OCI-LY1 (cell line): ENCODE measurements around the gene CSMD2.

Source experiments
- H2AFZ ChIP-seq: fragments of 200-600 bp; sonication (generic), shearing (Covaris generic); 2 replicates; pipeline ENCODE4 v1.6.0; 2014; ENCODE audit warnings: antibody characterized with exemption, mild to moderate bottlenecking, low read length
- H3F3A ChIP-seq: fragments of 200-600 bp; sonication (generic), shearing (Covaris generic); 2 replicates; pipeline ENCODE4 v1.6.0; 2014; ENCODE audit warnings: mild to moderate bottlenecking, antibody characterized with exemption, low read length, moderate library complexity; ENCODE audit not compliant: insufficient read depth
- H3K27ac ChIP-seq: fragments of 200-600 bp; sonication (generic); 2 replicates; pipeline ENCODE4 v1.5.1; 2014; ENCODE audit warnings: low read length, mixed run types, mild to moderate bottlenecking, low read depth; ENCODE audit not compliant: poor library complexity, severe bottlenecking
- H3K27me3 ChIP-seq: fragments of 200-600 bp; sonication (generic); 2 replicates; pipeline ENCODE4 v1.6.0; 2014; ENCODE audit warnings: antibody characterized with exemption, mild to moderate bottlenecking, low read length, moderate library complexity; ENCODE audit not compliant: insufficient read depth
- H3K36me3 ChIP-seq: fragments of 200-600 bp; sonication (generic); 2 replicates; pipeline ENCODE4 v1.6.1; 2014; ENCODE audit warnings: mild to moderate bottlenecking, antibody characterized with exemption, low read length, moderate library complexity, mixed read lengths; ENCODE audit not compliant: insufficient read depth
- H3K4me1 ChIP-seq: fragments of 200-600 bp; sonication (generic); 2 replicates; pipeline ENCODE4 v1.5.1; 2014; ENCODE audit warnings: mild to moderate bottlenecking, low read length, moderate library complexity; ENCODE audit not compliant: insufficient read depth, severe bottlenecking
- H3K4me2 ChIP-seq: fragments of 200-600 bp; sonication (generic), shearing (Covaris generic); 2 replicates; pipeline ENCODE4 v1.6.1; 2014; ENCODE audit warnings: low read length
- H3K4me3 ChIP-seq: fragments of 200-600 bp; sonication (generic); 2 replicates; pipeline ENCODE4 v1.5.1; 2014; ENCODE audit warnings: low read length, low read depth, mild to moderate bottlenecking, mixed read lengths; ENCODE audit not compliant: poor library complexity, severe bottlenecking
- H3K79me2 ChIP-seq: fragments of 200-600 bp; shearing (Covaris generic); 2 replicates; pipeline ENCODE4 v1.6.1; 2016; ENCODE audit warnings: mixed run types, low read length, mixed read lengths; ENCODE audit not compliant: insufficient read depth
- H3K9ac ChIP-seq: fragments of 200-600 bp; sonication (generic), shearing (Covaris generic); 2 replicates; pipeline ENCODE4 v1.6.1; 2014; ENCODE audit warnings: mild to moderate bottlenecking, low read length, mixed read lengths
- H3K9me2 ChIP-seq: fragments of 200-600 bp; sonication (generic), shearing (Covaris generic); 2 replicates; pipeline ENCODE4 v1.6.1; 2014; ENCODE audit warnings: low read depth, mild to moderate bottlenecking, low read length, mixed read lengths
- H3K9me3 ChIP-seq: fragments of 200-600 bp; shearing (Covaris generic); 2 replicates; pipeline ENCODE4 v1.6.1; 2014; ENCODE audit warnings: low read length, mixed read lengths
- H4K20me1 ChIP-seq: fragments of 200-600 bp; sonication (generic), shearing (Covaris generic); 2 replicates; pipeline ENCODE4 v1.6.0; 2016; ENCODE audit warnings: mild to moderate bottlenecking, low read length; ENCODE audit not compliant: insufficient read depth
- CTCF ChIP-seq: fragments of 200-600 bp; sonication (generic), shearing (Covaris generic); IDR thresholded peaks from 2 replicates; pipeline ENCODE4 v1.5.1; 2017; ENCODE audit warnings: mild to moderate bottlenecking, antibody characterized with exemption, low read length, moderate library complexity, mixed read lengths
- EZH2 ChIP-seq: fragments of 200-600 bp; sonication (generic), shearing (Covaris generic); IDR thresholded peaks from 2 replicates; pipeline ENCODE4 v1.8.0; 2017; ENCODE audit warnings: borderline replicate concordance, mixed run types, mild to moderate bottlenecking, antibody characterized with exemption, low read length, moderate library complexity, mixed read lengths

The CSMD2 gene

DNA sequence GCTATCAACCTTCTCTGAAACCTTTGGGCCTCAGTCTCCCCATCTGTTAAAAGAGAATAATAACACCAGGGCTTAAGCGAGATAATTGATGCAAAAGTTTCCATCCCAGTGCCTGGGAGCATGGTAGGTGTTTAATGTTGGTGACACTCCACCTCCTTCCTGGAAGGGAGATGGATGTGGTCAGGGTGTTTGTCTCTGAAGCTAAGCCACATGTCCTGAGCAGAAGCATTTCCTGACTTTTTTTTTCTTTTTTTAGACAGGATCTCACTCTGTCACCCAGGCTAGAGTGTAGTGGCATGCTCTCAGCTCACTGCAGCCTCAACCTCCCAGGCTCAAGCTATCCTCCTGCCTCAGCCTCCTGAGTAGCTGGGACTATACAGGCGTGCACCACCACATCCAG is 373.8 kb downstream of the CSMD2 start:
- Histone ChIP-seq H3F3A (no peaks in the 10 kb centered on the region), H2AFZ (no peak overlapping the region), H3K4me3 (no peak overlapping the region), H3K27ac (no peak overlapping the region), H3K36me3 (no peaks in the 10 kb centered on the region), H3K79me2 (no peaks in the 10 kb centered on the region), H3K9me2 (no peaks in the 10 kb centered on the region), H3K4me2 (no peak overlapping the region), H4K20me1 (no peaks in the 10 kb centered on the region), H3K9me3 (no peaks in the 10 kb centered on the region), H3K27me3 (no peaks in the 10 kb centered on the region), H3K9ac (no peak overlapping the region), H3K4me1 (no peaks in the 10 kb centered on the region)
- TF ChIP-seq EZH2 = no peak
- no peak for TF ChIP-seq CTCF

DNA sequence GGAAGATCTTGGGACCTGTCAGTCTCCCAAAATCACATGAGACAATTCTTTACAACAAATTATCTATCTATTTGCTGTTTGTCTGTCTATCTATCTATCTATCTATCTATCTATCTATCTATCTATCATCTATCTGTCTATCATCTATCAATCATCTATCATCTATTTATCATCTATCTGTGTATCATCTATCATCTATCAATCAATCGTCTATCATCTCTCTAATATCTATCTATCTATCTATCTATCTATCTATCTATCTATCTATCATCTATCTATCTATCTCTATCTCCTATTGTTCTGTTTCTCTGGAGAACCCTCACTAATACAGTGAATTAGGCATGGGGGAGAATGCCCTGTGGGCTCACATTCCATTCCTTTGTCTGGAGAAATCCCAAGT is 374.5 kb downstream of the CSMD2 start:
- no peak overlapping the region for H3K27ac ChIP-seq
- H2AFZ ChIP-seq = no peak overlapping the region
- H4K20me1 ChIP-seq = no peaks in the 10 kb centered on the region
- no peaks in the 10 kb centered on the region for H3K9me2 ChIP-seq
- H3K36me3 ChIP-seq = no peaks in the 10 kb centered on the region
- no peak overlapping the region for H3K4me2 ChIP-seq
- no peak overlapping the region for H3K9ac ChIP-seq
- no peaks in the 10 kb centered on the region for H3K4me1 ChIP-seq
- H3K79me2 ChIP-seq = no peaks in the 10 kb centered on the region
- H3K27me3 ChIP-seq = no peaks in the 10 kb centered on the region; the same call in 1 of the 2 replicates
- TF ChIP-seq EZH2 (no peak), CTCF (no peak)
- H3F3A ChIP-seq = no peaks in the 10 kb centered on the region
- H3K9me3 ChIP-seq = no peaks in the 10 kb centered on the region
- H3K4me3 ChIP-seq = no peak overlapping the region

GRCh38 chr1:33784876-33785275 is 380.2 kb downstream of the CSMD2 start:
- no peaks in the 10 kb centered on the region for H3F3A ChIP-seq
- no peak overlapping the region for H3K9ac ChIP-seq
- no peaks in the 10 kb centered on the region for H3K79me2 ChIP-seq
- TF ChIP-seq EZH2 = no peak
- no peak for TF ChIP-seq CTCF
- H2AFZ ChIP-seq = no peak overlapping the region
- H3K27ac ChIP-seq = no peak overlapping the region
- no peaks in the 10 kb centered on the region for H3K36me3 ChIP-seq
- H3K9me3 ChIP-seq = no peaks in the 10 kb centered on the region
- no peaks in the 10 kb centered on the region for H4K20me1 ChIP-seq
- H3K27me3 ChIP-seq = no peaks in the 10 kb centered on the region; the same call in 1 of the 2 replicates
- no peaks in the 10 kb centered on the region for H3K9me2 ChIP-seq
- H3K4me1 ChIP-seq = no peaks in the 10 kb centered on the region
- no peak overlapping the region for H3K4me3 ChIP-seq
- no peak overlapping the region for H3K4me2 ChIP-seq
